HG03039 (cell line): Measurements from ENCODE around the gene FBXL20.
"Not testable (repeated sequence)": the region's sequence is repeated elsewhere in the genome, so short reads cannot be mapped to it uniquely, and the experiment has no call there.

Source experiments
- ATAC-seq: cut with Tn5 transposase; IDR thresholded peaks from one replicate; pipeline ENCODE4 v1.9.1; 2021; ENCODE audit warnings: mild to moderate bottlenecking, moderate library complexity; ENCODE audit not compliant: unreplicated experiment

The FBXL20 gene

DNA sequence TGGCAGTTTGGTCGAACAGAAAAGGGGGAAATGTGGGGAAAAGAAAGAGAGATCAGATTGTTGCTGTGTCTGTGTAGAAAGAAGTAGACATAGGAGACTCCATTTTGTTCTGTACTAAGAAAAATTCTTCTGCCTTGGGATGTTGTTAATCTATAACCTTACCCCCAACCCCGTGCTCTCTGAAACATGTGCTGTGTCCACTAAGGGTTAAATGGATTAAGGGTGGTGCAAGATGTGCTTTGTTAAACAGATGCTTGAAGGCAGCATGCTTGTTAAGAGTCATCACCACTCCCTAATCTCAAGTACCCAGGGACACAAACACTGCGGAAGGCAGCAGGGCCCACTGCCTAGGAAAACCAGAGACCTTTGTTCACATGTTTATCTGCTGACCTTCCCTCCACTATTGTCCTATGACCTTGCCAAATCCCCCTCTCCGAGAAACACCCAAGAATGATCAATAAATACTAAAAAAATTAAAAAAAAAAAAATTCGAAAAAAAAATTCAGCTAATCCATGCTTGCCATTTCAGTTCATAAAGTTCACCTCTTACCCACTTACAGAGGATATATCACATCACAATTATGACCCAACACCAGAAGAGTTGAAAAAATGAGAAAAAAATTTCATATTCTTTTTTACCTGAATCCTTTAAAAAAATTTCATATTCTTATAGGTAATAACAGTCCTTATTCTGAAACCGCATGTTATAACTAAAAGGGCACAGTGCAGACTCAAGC is 67.2 kb downstream of the FBXL20 start:
- ATAC-seq = not testable (repeated sequence)

DNA sequence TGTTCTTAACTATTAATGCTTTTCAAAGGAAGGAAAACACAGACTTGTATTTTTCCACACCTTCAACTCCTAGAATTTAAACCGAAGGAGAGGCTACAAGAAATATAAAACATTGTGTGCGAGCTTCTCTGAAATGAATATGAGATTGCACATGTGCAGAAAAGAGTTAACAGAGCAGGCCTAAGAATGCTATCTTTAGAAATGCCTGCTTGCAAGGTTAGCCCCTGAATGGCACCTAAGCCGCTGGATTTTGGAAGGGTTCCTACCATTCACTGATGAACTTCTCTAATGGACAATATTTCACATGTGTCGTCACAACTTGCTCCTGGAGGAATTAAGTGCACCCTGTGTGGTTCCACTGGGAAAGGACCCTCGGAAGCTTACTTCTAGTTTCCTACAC is 69.3 kb downstream of the FBXL20 start:
- ATAC-seq = no peak

DNA sequence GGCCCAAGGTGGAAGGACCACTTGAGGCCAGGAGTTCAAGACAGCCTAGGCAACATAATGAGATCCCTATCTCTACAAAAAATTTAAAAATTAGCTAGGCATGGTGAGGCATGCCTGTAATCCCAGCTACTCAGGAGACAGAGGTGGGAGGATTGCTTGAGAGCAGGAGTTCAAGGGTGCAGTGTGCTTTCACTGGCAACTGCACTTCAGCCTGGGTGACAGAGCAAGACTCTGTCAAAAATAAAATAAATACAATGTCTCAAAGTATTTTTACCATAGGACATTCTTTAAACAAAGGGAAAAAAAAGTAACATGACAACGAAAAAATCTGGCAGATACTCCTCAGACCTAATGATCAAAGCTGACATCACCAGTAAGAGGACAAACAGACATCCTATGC is 72.6 kb downstream of the FBXL20 start:
- ATAC-seq = no peak

DNA sequence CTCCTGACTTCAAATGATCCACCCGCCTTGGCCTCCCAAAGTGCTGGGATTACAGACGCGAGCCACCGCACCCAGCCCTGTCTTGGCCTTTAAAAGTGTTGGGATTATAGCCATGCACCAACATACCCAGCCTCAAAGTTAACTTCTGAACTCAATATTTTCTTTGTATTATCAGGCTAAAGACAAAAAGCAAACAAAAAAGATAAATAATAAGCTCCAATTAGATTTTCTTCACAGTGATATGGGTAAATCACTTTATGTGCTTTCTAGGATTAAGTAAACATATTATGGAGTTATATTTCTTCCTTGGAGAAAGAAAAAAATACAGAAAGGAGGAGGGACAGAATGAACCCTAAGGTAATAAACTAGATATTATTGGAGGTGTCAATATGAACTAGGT is 74.3 kb downstream of the FBXL20 start:
- ATAC-seq = no peak

DNA sequence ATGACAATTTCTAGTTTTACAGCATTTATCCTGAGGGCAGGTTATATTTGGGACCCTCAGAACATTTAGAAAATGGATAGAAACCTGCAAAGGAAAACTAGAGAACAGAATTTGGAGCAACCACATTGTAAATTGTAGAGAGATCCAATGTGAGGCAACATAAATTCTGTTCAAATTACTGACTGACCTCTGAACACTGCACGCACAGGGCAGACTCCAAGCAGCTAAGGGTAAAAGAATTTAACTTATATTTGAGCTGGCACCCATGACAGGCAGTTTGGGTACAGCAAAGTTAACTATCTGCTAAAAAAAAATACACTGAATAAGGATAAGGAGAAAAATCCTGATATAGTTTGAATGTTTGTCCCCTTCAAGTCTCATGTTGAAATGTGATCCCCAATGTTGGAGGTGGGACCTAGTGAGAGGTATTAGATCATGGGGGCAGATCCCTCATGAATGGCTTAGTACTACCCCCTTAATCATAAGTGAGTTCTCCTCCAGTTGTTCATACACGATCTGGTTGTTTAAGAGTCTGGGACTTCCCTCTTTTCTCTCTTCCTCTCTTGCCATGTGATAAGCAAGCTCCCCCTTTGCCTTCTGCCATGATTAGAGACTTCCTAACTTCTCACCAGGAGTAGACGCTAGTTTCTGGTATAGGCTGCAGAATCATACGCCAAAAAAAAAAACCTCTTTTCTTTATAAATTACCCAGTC is 75.7 kb downstream of the FBXL20 start:
- no peak for ATAC-seq

DNA sequence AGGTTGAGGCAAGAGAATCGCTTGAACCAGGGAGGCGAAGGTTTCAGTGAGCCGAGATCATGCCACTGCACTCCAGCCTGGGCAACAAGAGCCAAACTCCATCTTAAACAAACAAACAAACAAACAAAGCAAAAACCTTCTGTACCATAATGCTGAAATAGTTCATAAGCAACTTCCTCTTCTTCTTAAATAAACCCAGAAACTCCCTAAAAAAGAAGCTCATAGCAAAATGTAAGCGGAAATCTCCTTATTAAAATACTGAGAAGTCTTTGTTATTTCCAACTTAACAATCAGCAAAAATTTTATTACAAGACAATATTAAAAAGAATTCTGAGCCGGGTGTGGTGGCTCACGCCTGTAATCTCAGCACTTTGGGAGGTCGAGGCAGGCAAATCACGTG is 82.8 kb downstream of the FBXL20 start:
- no peak for ATAC-seq

DNA sequence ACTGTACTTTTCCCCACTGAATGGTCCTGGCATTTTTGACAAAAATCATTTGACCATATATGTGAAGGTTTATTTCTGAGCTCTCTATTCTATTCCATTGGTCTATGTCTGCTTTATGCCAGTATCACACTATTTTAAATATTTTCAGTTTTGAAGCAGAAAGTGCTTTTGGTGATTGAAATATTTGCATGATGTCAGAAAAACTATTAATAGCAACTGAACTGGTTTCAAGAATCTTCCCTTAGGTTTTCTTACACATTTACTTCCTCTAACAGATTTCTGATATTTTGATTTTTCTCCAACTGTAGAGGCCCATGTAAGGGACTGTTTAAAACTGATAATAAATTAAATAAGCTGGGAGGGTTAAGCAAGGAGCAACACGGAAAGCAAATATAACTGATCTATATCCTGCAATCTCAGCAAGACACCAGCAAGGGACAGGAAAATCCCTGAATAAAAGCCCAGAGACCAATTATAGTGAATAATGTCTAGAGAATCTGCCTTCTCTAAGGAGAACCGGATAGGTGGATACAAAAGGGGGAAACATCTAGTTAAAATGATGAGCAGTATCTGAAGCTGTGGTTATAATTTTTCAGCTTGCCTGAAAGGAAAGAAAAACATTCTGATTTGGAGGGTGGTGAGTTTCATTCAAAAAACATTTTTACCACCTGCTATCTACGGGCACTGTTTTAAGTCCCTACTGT is 94.8 kb downstream of the FBXL20 start:
- ATAC-seq = no peak

DNA sequence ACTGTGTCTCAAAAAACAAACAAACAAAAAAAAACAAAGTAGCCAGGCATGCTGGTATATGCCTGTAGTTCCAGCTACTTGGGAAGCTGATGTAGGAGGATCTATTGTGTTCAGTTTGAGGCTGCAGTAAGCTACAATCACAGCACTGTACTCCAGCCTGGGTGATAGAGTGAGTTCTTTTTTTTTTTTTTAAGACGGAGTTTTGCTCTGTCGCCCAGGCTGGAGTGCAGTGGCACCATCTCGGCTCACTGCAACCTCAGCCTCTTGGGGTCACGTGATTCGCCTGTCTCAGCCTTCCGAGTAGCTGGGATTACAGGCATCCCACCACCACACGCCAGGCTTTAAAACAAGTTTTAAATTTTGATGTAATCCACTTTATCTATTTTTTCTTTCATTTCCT is 95.4 kb downstream of the FBXL20 start:
- no peak for ATAC-seq

DNA sequence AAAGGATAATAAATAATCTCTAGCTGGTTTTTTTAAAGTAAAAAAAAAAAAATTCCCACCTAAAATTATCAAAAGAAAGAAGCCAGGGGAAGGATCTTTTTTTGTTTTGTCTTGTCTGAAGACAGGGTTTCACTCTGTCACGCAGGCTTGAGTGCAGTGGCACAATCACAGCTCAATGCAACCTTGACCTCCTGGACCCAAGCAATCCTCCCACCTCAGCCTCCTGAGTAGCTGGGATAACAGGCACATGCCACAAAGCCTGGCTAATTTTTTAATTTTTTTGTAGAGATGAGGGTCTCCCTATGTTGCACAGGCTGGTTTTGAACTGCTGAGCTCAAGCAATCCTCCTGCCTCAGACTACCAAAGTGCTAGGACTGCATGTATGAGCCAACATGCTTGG is 97.2 kb downstream of the FBXL20 start:
- ATAC-seq = no peak

DNA sequence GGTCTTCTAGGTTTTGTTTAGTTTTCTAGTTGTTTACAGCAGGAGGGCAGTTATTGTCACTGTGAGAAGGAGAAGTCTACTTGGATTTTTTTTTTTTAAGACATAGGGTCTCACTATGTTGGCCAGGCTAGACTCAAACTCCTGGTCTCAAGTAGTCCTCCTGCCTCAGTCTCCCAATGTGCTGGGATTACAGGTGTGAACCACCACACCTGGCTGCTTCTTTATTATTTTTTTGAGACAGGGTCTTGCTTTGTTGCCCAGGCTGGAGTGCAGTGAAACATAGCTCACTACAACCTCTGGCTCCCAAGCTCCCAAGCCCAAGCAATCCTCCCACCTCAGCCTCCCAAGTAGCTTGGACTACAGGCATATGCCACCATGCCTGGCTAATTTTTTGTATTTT is 107.4 kb downstream of the FBXL20 start:
- ATAC-seq = no peak

DNA sequence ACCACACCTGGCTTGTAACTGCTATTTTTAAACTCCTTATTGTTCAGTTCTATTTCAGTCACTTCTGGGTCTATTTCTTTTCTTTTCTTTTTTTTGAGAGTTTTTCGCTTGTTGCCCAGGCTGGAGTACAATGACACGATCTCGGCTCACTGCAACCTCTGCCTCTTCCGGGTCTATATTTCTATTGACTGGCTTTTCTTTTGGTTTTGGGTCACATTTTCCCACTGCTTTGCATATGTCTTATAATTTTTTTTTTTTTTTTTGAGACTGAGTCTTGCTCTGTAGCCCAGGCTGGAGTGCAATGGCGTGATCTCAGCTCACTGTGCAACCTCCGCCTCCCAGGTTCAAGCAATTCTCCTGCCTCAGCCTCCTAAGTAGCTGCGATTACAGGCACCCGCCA is 108.9 kb downstream of the FBXL20 start:
- not testable (repeated sequence) for ATAC-seq

DNA sequence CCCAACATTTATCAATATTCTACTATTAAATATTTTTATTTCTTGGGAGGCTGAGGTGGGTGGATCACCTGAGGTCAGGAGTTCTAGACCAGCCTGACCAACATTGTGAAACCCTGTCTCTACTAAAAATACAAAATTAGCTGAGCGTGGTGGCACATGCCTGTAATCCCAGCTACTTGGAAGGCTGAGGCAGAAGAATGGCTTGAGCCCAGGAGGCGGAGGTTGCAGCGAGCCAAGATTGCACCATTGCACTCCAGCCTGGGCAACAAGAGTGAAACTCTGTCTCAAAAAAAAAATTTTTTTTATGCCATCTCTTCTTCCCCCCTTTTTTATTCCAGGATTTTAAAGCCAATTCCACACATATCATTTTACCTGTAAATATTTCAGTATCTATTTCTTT is 114.9 kb downstream of the FBXL20 start:
- ATAC-seq = not testable (repeated sequence)

DNA sequence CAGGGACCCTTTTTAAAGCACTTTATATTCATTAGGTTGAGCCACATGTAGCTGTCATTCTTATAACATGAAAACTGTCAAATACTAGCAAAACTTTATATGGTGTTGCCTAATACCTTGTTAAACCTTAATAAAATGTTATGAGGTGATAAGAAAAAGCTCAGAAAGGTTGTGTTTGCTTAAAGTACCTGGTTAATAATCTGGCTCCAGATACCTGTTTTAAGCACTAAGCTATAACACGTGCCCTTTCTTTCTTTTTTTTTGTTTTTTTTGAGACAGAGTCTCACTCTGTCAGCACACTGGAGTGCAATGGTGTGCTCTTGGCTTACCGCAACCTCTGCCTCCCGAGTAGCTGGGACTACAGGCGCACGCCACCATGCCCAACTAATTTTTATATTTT is 116.7 kb downstream of the FBXL20 start:
- no peak for ATAC-seq

DNA sequence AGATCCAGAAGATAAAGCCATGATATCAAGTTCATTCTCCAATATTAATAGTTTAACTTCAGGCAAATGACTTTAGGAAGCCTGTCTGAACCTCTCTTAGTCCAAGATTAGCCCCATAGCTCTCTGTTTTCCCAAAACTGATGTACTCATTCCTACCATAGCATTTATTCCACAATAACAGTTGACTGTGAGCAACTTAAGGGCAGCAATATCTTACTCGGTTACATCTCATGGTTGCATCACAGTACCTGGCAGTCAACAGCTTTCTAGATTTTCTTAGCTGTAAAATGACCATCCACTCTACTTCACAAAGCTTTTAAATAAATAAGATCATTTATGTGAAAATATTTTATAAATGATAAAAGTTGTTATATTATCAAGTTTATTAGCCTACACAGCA is 117.5 kb downstream of the FBXL20 start:
- no peak for ATAC-seq

DNA sequence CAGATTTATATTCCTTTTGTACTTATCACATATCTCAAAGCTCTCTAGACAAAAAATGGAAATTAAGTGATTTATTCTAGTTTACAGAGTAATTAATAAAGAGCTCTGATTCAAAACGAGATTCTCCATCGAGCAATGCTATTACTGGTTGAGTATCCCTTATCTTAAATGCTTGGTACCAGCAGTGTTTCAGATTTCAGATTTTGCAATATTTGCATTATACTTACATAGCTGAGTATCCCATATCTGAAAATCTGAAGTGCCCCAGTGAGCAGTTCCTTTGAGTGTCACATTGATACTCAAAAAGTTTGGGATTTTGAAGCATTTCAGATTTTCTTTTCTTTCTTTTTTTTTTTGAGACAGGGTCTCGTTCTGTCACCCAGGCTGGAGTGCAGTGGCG is 118.3 kb downstream of the FBXL20 start:
- ATAC-seq = no peak

DNA sequence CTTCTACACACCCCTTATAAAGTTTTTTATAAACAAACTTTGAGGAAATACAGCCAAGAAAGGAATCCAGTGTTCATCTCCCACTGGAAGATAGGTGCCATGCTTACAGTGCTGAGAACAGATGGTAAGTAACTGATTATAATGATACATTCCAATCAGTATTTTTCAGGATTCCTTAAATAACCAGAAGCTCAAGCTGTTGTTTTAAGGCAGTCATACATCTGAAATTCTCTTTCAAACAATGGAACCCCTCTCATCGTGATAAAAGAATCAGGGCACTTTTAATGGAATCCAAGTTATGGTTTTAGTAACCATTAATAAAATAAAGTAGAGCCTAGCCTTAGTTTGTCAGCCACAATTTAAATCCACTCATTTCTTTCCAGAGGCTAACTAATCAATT is 119.6 kb downstream of the FBXL20 start:
- no peak for ATAC-seq

DNA sequence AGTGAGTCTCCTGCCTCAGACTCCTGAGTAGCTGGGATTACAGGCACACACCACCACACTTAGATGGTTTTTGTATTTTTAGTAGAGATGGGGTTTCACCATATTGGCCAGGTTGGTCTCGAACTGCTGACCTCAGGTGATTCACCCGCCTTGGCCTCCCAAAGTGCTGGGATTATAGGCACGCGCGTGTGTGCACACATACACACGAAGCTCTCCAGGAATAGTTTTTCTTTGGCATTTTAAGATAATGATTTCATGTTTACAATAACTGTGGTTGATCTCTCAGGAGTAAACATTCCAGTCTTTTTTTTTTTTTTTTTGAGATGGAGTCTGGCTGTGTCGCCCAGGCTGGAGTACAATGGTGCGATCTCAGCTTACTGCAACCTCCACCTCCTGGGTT is 123.2 kb downstream of the FBXL20 start:
- ATAC-seq = not testable (repeated sequence)

DNA sequence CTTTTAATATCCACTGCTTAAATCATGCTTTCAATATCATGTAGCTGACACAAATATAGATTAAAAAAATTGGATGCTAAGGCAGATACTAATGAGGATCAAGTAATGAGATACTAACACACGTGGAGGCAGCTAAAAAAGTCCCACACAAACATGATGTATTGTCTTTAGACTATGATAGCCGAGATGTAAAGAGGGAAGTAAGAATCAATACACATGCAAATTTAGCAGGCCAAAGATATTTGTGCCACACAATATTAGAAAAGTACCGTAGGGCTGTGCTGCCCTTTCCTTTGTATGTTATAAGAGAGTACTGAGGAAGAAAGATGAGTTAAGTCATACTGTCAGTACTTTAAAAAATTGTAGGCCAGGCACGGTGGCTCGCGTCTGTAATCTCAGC is 124.3 kb downstream of the FBXL20 start:
- no peak for ATAC-seq

DNA sequence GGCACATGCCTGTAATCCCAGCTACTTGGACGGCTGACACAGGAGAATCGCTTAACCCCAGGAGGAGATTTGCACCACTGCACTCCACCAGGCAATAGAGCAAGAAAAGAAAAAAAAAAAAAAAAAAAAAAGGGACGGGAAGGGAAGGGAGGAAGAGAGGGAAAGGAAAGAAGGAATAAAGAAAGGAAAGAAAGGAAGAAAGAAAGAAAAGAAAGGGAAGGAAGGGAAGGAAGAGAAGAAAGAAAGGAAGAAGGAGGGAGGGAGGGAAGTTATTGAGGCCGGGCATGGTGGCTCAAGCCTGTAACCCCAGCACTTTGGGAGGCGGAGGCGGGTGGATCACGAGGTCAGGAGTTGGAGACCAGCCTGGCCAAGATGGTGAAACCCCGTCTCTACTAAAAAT is 125.3 kb downstream of the FBXL20 start:
- no peak for ATAC-seq

DNA sequence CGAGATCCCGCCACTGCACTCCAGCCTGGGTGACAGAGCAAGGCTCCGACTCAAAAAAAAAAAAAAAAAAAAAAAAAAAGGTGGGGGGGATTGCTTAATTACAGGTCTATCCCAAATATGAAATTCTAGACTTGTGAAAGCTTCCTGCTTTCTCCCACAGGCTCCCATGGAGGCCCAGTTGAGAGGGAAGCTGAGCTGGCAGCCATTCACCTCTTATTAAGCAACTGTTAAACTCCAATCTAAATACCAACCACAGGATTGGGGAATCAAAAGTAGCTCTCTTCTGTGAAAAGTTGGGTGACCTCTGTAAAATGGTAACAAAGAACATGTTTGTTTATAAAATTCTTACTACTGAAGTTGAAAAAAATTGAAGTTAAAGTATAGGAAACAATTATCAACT is 129.9 kb downstream of the FBXL20 start:
- no peak for ATAC-seq

DNA sequence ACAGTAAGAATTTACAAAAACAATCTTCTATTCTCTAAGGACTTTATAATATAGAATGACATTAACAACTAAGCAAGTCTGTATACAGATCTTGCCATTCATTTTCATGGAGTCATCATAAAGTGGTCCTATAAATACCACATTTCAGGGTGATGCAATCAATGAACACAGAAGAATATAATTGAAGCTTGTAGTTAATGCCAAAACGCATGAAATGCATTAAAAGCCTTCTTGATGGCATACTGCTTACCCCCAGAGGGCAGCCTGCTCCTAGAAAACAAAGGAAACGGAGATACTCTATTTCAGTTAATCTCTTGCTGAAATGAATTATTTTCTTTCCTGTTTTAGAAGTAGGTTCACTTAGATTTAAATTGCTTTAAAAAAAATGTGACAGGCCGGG is 130.5 kb downstream of the FBXL20 start:
- no peak for ATAC-seq

DNA sequence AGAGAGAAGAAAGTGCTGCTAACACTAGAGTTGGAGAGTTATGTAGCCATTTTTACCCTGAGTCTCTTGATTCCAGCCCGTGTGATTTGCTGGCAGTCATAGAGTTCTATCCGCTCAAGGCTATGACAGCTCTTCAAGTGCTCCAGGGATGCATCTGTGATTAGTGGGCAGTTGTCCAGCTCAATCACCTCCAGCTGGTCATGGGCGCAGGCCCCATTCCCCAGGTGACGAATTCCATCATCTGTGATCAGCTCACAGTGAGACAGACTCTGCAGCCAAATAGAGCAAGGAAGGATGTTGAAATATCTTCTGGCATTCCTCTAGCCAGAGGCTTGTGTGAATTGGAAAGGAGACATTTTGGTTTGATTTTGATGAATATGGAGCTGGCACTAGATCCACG is 137.3 kb downstream of the FBXL20 start:
- no peak for ATAC-seq
